Heart left ventricle (tissue), 16 donors: ENCODE results near the gene FGD4. TPM values are rescaled to one million over a fixed set of nuclear protein-coding genes. Genes with fewer than 3 reads are reported as not detected.

ENCODE experiments used
- ATAC-seq, 4 donors: fragments of 200-7000 bp; cut with Tn5 transposase; one replicate each; pipeline ENCODE4 v1.9.1; 2020 to 2022; ENCODE audit warnings: moderate library complexity in 4 of 4, mild to moderate bottlenecking in 3 of 4, moderate number of reproducible peaks in 1 of 4
- DNase-seq, 5 donors: peaks; one replicate each; pipeline ENCODE4 v3.0.0-alpha.2; 2020
- H3K27ac ChIP-seq, 12 donors: fragments of 200-600 bp; sonication (generic) in 4 of 12; one replicate each; pipeline versions ENCODE4 v1.5.0 to v1.8.0; 2016 to 2022; ENCODE audit warnings: mild to moderate bottlenecking in 2 of 12
- H3K27me3 ChIP-seq, 9 donors: fragments of 200-600 bp; sonication (generic) in 2 of 9; one replicate each; pipeline versions ENCODE4 v1.5.1 to v1.8.0; 2016 to 2022; ENCODE audit warnings: mild to moderate bottlenecking in 3 of 9
- H3K36me3 ChIP-seq, 9 donors: fragments of 200-600 bp; sonication (generic) in 2 of 9; one replicate each; pipeline versions ENCODE4 v1.5.0 to v1.8.0; 2018 to 2022; ENCODE audit warnings: mild to moderate bottlenecking in 2 of 9
- H3K4me1 ChIP-seq, 12 donors: fragments of 200-600 bp; sonication (generic) in 4 of 12; one replicate each; pipeline versions ENCODE4 v1.5.0 to v1.8.0; 2016 to 2022; ENCODE audit warnings: mild to moderate bottlenecking in 3 of 12
- H3K4me3 ChIP-seq, 12 donors: fragments of 200-600 bp; sonication (generic) in 4 of 12; one replicate each; pipeline versions ENCODE4 v1.5.0 to v1.8.0; 2017 to 2022; ENCODE audit warnings: mild to moderate bottlenecking in 9 of 12, moderate library complexity in 4 of 12
- H3K9me3 ChIP-seq, 12 donors: fragments of 200-600 bp; sonication (generic) in 4 of 12; one replicate each; pipeline versions ENCODE4 v1.5.0 to v1.8.0; 2016 to 2022; ENCODE audit warnings: mild to moderate bottlenecking in 1 of 12
- CTCF ChIP-seq, 12 donors: fragments of 200-600 bp; sonication (generic) in 4 of 12; IDR thresholded peaks; one replicate each; pipeline versions ENCODE4 v1.5.0 to v1.8.0; 2018 to 2022; ENCODE audit warnings: antibody characterized with exemption in 12 of 12, mild to moderate bottlenecking in 5 of 12
- POLR2A ChIP-seq, 2 donors: fragments of 450-650 bp; IDR thresholded peaks; one replicate each; pipeline ENCODE4 v1.6.1; 2017; ENCODE audit warnings: antibody characterized with exemption in 2 of 2, mild to moderate bottlenecking in 2 of 2, moderate library complexity in 2 of 2
- WGBS, 4 donors: extraction: QIAGEN DNeasy Blood & Tissue Kit in 2 of 4; methylation state at CpG; one replicate each; pipeline versions ENCODE4 v1.1.5 to v1.1.7; 2013 to 2018; 5-methylcytosine and 5-hydroxymethylcytosine counted together
- intact Hi-C, 10 donors: fragments of 100-400 bp; cut with DNase I; formaldehyde crosslinking; loops; one replicate each; pipeline versions ENCODE4 v1.11.1 to v1.14.2; 2022
- polyA plus RNA-seq, 2 donors: library from polyadenylated mRNA; stranded (reverse); fragments of 200-250 nt; gene quantifications; one replicate each; pipeline ENCODE4 v1.2.3, GENCODE V29; 2013
- total RNA-seq, 9 donors: library from RNA; depleted of rRNA in 2 of 9; stranded (reverse); fragments of >200 nt in 2 of 9; fragmentation: NEBNext Ultra II Directional in 3 of 9; extraction: Animal tissue kit (Norgen Biotek cat#: 25700) in 3 of 9; gene quantifications; one replicate each; pipeline versions ENCODE4 v1.1.0 to v1.2.4, GENCODE V29; 2016 to 2023
- donor health status: ischemic (EF 13 %, LVEDD 7.1; RV severe dilation, severe dysfunction).
- donor health status: healthy with polysubstance abuse.
- donor health status: DM: no; HTN: yes; CAD: no.
- donor health status: DM: no; HTN: no; CAD: no.
- donor health status: ischemic (EF 25% LVEDD 6.9; RV normal size, moderate dysfunction).
- donor health status: ischemic (EF 25% LVEDD 5.7; RV mildly dilated, moderate dysfunction).
- donor health status: healthy.
- donor health status: DM: yes; HTN: yes; CAD: no.
- donor health status: ischemic (EF 35%, LVEDD 5.7; RV mildly dilated, moderate dysfunction).
- donor health status: nonischemic (EF 11% LVEDD 7.7; RV severe dilation, severe dysfunction).
- donor health status: DM: yes; HTN: yes; CAD: no.
- donor health status: PGD.
- donor health status: ischemic (EF 29% LVEDD 5.4; RV normal size, mild dysfunction).
- donor health status: nonischemic (EF 23%, LVEDD 6.1; RV moderate dilation, normal function).

The FGD4 gene
- total and polyA plus RNA-seq, 11 donors, result 4.5 to 36.8 (median 28.2) TPM

- Histone ChIP-seq H3K27ac (peak overlapping the region in 8 of 12 donors; percentile 15 to 63 (median 25)), H3K4me1 (peaks cover 0 to 58% (median 33%) of the 10 kb centered on the region in 12 donors), H3K9me3 (no peaks in the 10 kb centered on the region), H3K36me3 (no peaks in the 10 kb centered on the region), H3K27me3 (no peaks in the 10 kb centered on the region), H3K4me3 (no peak overlapping the region)
- TF ChIP-seq CTCF (IDR thresholded peaks at IDR 0.05), result no peak
- TF ChIP-seq POLR2A (IDR thresholded peaks at IDR 0.05), result no peak
- no peak for ATAC-seq
- intact Hi-C loops, result loop anchor here in 6 of 10 donors (5.0 to 10.0 kb wide), 6 partner anchors 53 to 222 kb away; partner anchors contain the start of gene FGD4 (in 1 of the 6)
- DNase-seq, result no peak
- 81 to 85% (median 83%) methylated on average over 2 of the region's 2 CpGs for WGBS, 4 donors
These were observed 51.0 kb downstream of the FGD4 start for GRCh38 chr12:32450363-32450762.

GRCh38 chr12:32450768-32451167 is 51.4 kb downstream of the FGD4 start:
- peak in 4 of 5 donors; percentile 25 to 44 (median 36) for DNase-seq
- peak overlapping the region in 9 of 12 donors; percentile 15 to 63 (median 44) for H3K27ac ChIP-seq
- H3K4me3 ChIP-seq, result no peak overlapping the region
- no peaks in the 10 kb centered on the region for H3K27me3 ChIP-seq
- no peaks in the 10 kb centered on the region for H3K36me3 ChIP-seq
- H3K9me3 ChIP-seq, result no peaks in the 10 kb centered on the region
- ATAC-seq, result peak; percentile 30 to 79 (median 60)
- WGBS, 4 donors, result 58 to 69% (median 66%) methylated on average over 1 of the region's 1 CpG
- intact Hi-C loops, result loop anchor here in 6 of 10 donors (5.0 to 10.0 kb wide), 6 partner anchors 53 to 222 kb away; partner anchors contain the start of gene FGD4 (in 1 of the 6)
- TF ChIP-seq CTCF (IDR thresholded peaks at IDR 0.05) (no peak), POLR2A (IDR thresholded peaks at IDR 0.05) (no peak)
- H3K4me1 ChIP-seq, result peaks cover 0 to 56% (median 31%) of the 10 kb centered on the region in 12 donors

- peak overlapping the region in 5 of 12 donors; percentile 3 to 14 (median 10) for H3K4me3 ChIP-seq
- H3K27me3 ChIP-seq, result no peaks in the 10 kb centered on the region
- ATAC-seq (peak in 1 of 4 donors; percentile 43), DNase-seq (no peak)
- H3K4me1 ChIP-seq, result peaks cover 7 to 55% (median 33%) of the 10 kb centered on the region in 12 donors
- intact Hi-C loops, result loop anchor here in 6 of 10 donors (5.0 to 10.0 kb wide), 6 partner anchors 55 to 220 kb away; partner anchors contain the start of gene FGD4 (in 1 of the 6)
- 61 to 72% (median 71%) methylated on average over 5 of the region's 5 CpGs for WGBS, 4 donors
- no peaks in the 10 kb centered on the region for H3K36me3 ChIP-seq
- no peaks in the 10 kb centered on the region for H3K9me3 ChIP-seq
- TF ChIP-seq CTCF (IDR thresholded peaks at IDR 0.05) (no peak), POLR2A (IDR thresholded peaks at IDR 0.05) (no peak)
- peak overlapping the region in 9 of 12 donors; percentile 15 to 63 (median 44) for H3K27ac ChIP-seq
These were observed 52.5 kb downstream of the FGD4 start for GRCh38 chr12:32451816-32452215.

GRCh38 chr12:32454075-32454474 is 54.7 kb downstream of the FGD4 start:
- intact Hi-C loops, result loop anchor here in 8 of 10 donors (2.0 to 10.0 kb wide), 8 partner anchors 55 to 218 kb away; partner anchors contain the start of gene FGD4 (in 2 of the 8)
- no peak overlapping the region for H3K4me3 ChIP-seq
- no peak for DNase-seq
- WGBS, 4 donors, result 32 to 56% (median 41%) methylated on average over 3 of the region's 3 CpGs
- TF ChIP-seq CTCF (IDR thresholded peaks at IDR 0.05), result no peak
- TF ChIP-seq POLR2A (IDR thresholded peaks at IDR 0.05), result no peak
- peak in 3 of 4 donors; percentile 57 to 72 (median 68) for ATAC-seq
- no peaks in the 10 kb centered on the region for H3K27me3 ChIP-seq
- H3K36me3 ChIP-seq, result no peaks in the 10 kb centered on the region
- H3K27ac ChIP-seq, result peak overlapping the region; percentile 6 to 65 (median 54)
- H3K4me1 ChIP-seq, result peaks cover 7 to 63% (median 45%) of the 10 kb centered on the region in 12 donors
- H3K9me3 ChIP-seq, result no peaks in the 10 kb centered on the region
